Left lung (tissue), 10 donors: ENCODE measurements around the gene COMMD3. TPM values are rescaled to one million over a fixed set of nuclear protein-coding genes. Genes with fewer than 3 reads are reported as not detected.

Experiments used
- ATAC-seq: fragments of 200-7000 bp; cut with Tn5 transposase; one replicate; pipeline ENCODE4 v1.9.1; 2020; ENCODE audit warnings: moderate library complexity
- DNase-seq, 4 donors: peaks; one replicate each; pipeline ENCODE4 v3.0.0-alpha.2; 2013 to 2020
- H3K27ac ChIP-seq, 2 donors: fragments of 200-600 bp; sonication (generic) in 1 of 2; one replicate each; pipeline versions ENCODE4 v1.5.0 to v1.8.0; 2020 to 2021
- H3K27me3 ChIP-seq, 2 donors: fragments of 200-600 bp; sonication (generic) in 1 of 2; one replicate each; pipeline versions ENCODE4 v1.5.0 to v1.8.0; 2020 to 2021
- H3K36me3 ChIP-seq, 2 donors: fragments of 200-600 bp; sonication (generic) in 1 of 2; one replicate each; pipeline versions ENCODE4 v1.5.0 to v1.8.0; 2020 to 2021
- H3K4me1 ChIP-seq, 2 donors: fragments of 200-600 bp; one replicate each; pipeline ENCODE4 v1.8.0; 2021
- H3K4me3 ChIP-seq, 2 donors: fragments of 200-600 bp; sonication (generic) in 1 of 2; one replicate each; pipeline versions ENCODE4 v1.5.0 to v1.8.0; 2020 to 2021; ENCODE audit warnings: mild to moderate bottlenecking in 1 of 2
- H3K9me3 ChIP-seq, 2 donors: fragments of 200-600 bp; sonication (generic) in 1 of 2; one replicate each; pipeline versions ENCODE4 v1.5.0 to v1.8.0; 2020 to 2021
- intact Hi-C, 2 donors: fragments of 100-400 bp; cut with DNase I; formaldehyde crosslinking; loops; one replicate each; pipeline versions ENCODE4 v1.11.2 to v1.14.2; 2022
- polyA plus RNA-seq, 6 donors: library from polyadenylated mRNA; unstranded; fragments of 120-200 nt; gene quantifications; one replicate each; pipeline ENCODE4 v1.2.1, GENCODE V29; 2013; ENCODE audit not compliant: insufficient read length in 6 of 6
- total RNA-seq, 2 donors: library from RNA; stranded (reverse); fragmentation: NEBNext Ultra II Directional; extraction: Animal tissue kit (Norgen Biotek cat#: 25700); gene quantifications; one replicate each; pipeline ENCODE4 v1.2.1, GENCODE V29; 2021
- TF ChIP-seq, protein P1 (sequence below), 2 donors: fragments of 200-600 bp; sonication (generic) in 1 of 2; IDR thresholded peaks; one replicate each; pipeline versions ENCODE4 v1.5.0 to v1.8.0; 2021; ENCODE audit warnings: antibody characterized with exemption in 2 of 2
- donor health status: DM: no; HTN: yes; CAD: no.
- donor health status: DM: no; HTN: no; CAD: no.

COMMD3 gene
- total and polyA plus RNA-seq, 8 donors: 54.3 to 88.7 (median 70.8) TPM

DNA sequence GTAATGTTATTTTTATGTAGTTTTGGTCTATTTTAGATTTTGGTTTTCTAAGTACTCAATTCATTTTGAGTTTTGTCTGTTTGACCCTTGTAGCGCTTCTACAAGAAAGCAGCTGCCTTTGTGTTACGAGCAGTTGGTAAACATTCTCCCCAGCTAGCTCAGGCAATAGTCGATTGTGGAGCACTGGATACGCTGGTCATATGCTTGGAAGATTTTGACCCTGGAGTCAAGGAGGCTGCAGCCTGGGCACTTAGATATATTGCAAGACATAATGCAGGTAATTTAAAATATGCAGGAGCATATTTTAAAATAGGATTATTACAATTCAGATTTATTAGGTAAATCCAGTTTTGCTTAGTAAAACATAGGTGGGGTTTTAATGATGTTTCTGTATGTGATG lies 52.2 kb downstream of the COMMD3 start:
- no peaks in the 10 kb centered on the region for H3K36me3 ChIP-seq
- peaks cover 10 to 15% of the 10 kb centered on the region in 2 donors for H3K27me3 ChIP-seq
- TF ChIP-seq, protein P1, sequence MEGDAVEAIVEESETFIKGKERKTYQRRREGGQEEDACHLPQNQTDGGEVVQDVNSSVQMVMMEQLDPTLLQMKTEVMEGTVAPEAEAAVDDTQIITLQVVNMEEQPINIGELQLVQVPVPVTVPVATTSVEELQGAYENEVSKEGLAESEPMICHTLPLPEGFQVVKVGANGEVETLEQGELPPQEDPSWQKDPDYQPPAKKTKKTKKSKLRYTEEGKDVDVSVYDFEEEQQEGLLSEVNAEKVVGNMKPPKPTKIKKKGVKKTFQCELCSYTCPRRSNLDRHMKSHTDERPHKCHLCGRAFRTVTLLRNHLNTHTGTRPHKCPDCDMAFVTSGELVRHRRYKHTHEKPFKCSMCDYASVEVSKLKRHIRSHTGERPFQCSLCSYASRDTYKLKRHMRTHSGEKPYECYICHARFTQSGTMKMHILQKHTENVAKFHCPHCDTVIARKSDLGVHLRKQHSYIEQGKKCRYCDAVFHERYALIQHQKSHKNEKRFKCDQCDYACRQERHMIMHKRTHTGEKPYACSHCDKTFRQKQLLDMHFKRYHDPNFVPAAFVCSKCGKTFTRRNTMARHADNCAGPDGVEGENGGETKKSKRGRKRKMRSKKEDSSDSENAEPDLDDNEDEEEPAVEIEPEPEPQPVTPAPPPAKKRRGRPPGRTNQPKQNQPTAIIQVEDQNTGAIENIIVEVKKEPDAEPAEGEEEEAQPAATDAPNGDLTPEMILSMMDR (IDR thresholded peaks at IDR 0.05): no peak
- no peak overlapping the region for H3K4me3 ChIP-seq
- H3K27ac ChIP-seq: no peak overlapping the region
- no peak for ATAC-seq
- intact Hi-C loops: no loop called here
- H3K4me1 ChIP-seq: peaks cover 0 to 7% of the 10 kb centered on the region in 2 donors
- no peak for DNase-seq
- no peaks in the 10 kb centered on the region for H3K9me3 ChIP-seq

DNA sequence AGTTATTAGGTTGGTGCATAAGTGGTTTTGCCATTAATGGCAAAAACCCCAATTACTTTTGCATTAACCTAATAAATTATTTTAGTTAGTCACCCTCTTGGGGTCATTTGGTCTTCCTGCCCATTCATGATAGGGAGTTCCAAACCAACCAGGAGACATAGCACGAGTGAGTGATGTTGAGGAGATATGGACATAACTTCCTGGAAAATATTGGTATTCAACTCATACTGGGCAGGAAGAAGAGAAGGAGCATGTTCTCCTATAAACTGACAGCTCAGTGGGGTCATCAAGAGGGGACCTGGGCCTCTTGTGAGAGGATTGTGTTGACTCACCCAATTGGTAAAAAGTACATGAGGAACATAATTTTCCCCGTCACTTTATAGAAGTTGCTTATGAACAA lies 52.8 kb downstream of the COMMD3 start:
- Histone ChIP-seq H3K4me1 (peaks cover 0 to 7% of the 10 kb centered on the region in 2 donors), H3K36me3 (no peaks in the 10 kb centered on the region), H3K27ac (no peak overlapping the region), H3K4me3 (no peak overlapping the region), H3K9me3 (no peaks in the 10 kb centered on the region), H3K27me3 (peaks cover 10 to 15% of the 10 kb centered on the region in 2 donors)
- no peak for DNase-seq
- ATAC-seq: no peak
- intact Hi-C loops: no loop called here
- TF ChIP-seq, protein P1 (IDR thresholded peaks at IDR 0.05): no peak

DNA sequence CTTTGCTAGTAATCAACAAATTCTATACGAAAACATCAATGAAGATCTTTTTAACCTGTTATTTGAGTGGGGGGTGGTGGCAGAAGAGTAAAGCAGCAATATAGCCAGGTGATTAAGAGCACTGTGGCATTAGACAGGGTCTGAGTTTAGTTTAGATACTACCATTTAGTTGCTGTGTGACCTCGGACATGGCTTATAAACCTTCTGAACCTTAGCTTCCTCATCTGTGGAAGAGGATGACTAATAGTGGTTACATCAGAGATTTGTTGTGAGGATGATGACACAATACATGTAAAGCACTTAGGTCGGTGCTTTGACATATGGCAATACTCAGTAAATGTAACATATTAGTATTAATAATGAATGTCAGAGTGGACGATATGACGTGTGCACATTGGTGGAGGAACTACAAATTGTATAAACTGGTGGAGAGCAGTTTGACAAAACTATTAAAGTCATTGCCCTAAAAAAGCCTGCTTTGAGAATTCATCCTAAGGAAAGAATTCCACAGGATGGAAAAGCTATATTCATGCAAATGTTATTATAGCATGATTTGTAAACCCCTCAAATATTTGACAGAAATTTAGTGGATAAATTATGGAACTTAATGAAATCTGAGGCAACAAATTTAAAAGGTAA lies 53.4 kb downstream of the COMMD3 start:
- H3K4me3 ChIP-seq: no peak overlapping the region
- ATAC-seq (peak; percentile 54), DNase-seq (no peak)
- TF ChIP-seq, protein P1 (IDR thresholded peaks at IDR 0.05): no peak
- intact Hi-C loops: no loop called here
- H3K27ac ChIP-seq: no peak overlapping the region
- H3K36me3 ChIP-seq: no peaks in the 10 kb centered on the region
- no peaks in the 10 kb centered on the region for H3K9me3 ChIP-seq
- H3K27me3 ChIP-seq: peaks cover 10 to 15% of the 10 kb centered on the region in 2 donors
- H3K4me1 ChIP-seq: peaks cover 0 to 7% of the 10 kb centered on the region in 2 donors

Other genes starting within 250 kb of the COMMD3 start
- not detected for gene EBLN1, start 98.4 kb upstream of the COMMD3 start, total RNA-seq
- not detected for gene EBLN1, start 98.4 kb upstream of the COMMD3 start, polyA plus RNA-seq
- 10 to 100 TPM; 42.3 to 47.5 TPM for gene BMI1, start 4.7 kb downstream of the COMMD3 start, total RNA-seq
- gene BMI1, start 4.7 kb downstream of the COMMD3 start, polyA plus RNA-seq: 100 to 1,000 TPM in 3 of 6 donors, 10 to 100 TPM in 3; 89.4 to 112 (median 102) TPM
- 1 to 10 TPM in 1 of 2 donors, not detected in 1; 6.4 TPM for gene SPAG6, start 29.1 kb downstream of the COMMD3 start, total RNA-seq
- 10 to 100 TPM in 1 of 6 donors, 1 to 10 TPM in 5; 1.4 to 14.0 (median 8.1) TPM for gene SPAG6, start 29.1 kb downstream of the COMMD3 start, polyA plus RNA-seq